HEK293 (cell line): ENCODE measurements around the gene ASCL3.
A peak's percentile ranks its signal among the peaks of the same experiment; 100 is the strongest.
"Not testable (repeated sequence)": the region's sequence is repeated elsewhere in the genome, so short reads cannot be mapped to it uniquely, and the experiment has no call there.

Source experiments
- CTCF ChIA-PET: fragments of 350-600 bp; formaldehyde crosslinking; extraction: SDS; loops from one replicate; lab custom pipeline; 2021; ENCODE audit warnings: antibody characterized with exemption; lab: Yijun Ruan, JAX
- POLR2A ChIA-PET: fragments of 300-600 bp; formaldehyde crosslinking; extraction: SDS; loops from one replicate; lab custom pipeline; 2020; ENCODE audit warnings: antibody characterized with exemption, inconsistent platforms; lab: Yijun Ruan, JAX
- H3K27ac ChIP-seq: fragments of 200-500 bp; sonication (Bioruptor generic); 2 replicates; pipeline ENCODE4 v1.5.1; 2014; ENCODE audit warnings: low read depth, low read length, control low read depth, inconsistent platforms; ENCODE audit errors: extremely low read depth
- H3K36me3 ChIP-seq, 2 experiments: fragments of 200-500 bp in 1 of 2; sonication (Bioruptor generic) in 1 of 2; 1 replicate in 1 of 2; 2 replicates in 1 of 2; pipeline ENCODE4 v1.5.1; 2014 to 2017; ENCODE audit warnings: inconsistent platforms in 2 of 2, low read length in 2 of 2; ENCODE audit not compliant: control insufficient read depth in 2 of 2, insufficient read depth in 1 of 2
- H3K4me1 ChIP-seq: fragments of 200-500 bp; sonication (Bioruptor generic); 2 replicates; pipeline ENCODE4 v1.5.1; 2014; ENCODE audit warnings: mild to moderate bottlenecking, low read length, inconsistent platforms; ENCODE audit not compliant: control insufficient read depth, insufficient read depth
- H3K4me3 ChIP-seq: 2 replicates; pipeline ENCODE4 v1.5.1; 2011; ENCODE audit warnings: low read depth, mild to moderate bottlenecking, control low read depth, low read length, moderate library complexity
- H3K9me3 ChIP-seq: fragments of 200-500 bp; sonication (Bioruptor generic); 2 replicates; pipeline ENCODE4 v1.5.1; 2014; ENCODE audit warnings: low read depth, low read length, inconsistent platforms; ENCODE audit not compliant: control insufficient read depth, insufficient read depth
- BCL11B ChIP-seq: fragments of 450-650 bp; formaldehyde crosslinking; IDR thresholded peaks from 2 replicates; pipeline ENCODE4 v1.5.1; 2016; ENCODE audit warnings: low read depth, missing biosample characterization, missing genetic modification characterization
- SETDB1 ChIP-seq: IDR thresholded peaks from one replicate; pipeline ENCODE4 v1.6.1; 2017; ENCODE audit warnings: mild to moderate bottlenecking, low read length, moderate library complexity, mixed read lengths; ENCODE audit not compliant: insufficient read length
- SP2 ChIP-seq: fragments of 450-650 bp; formaldehyde crosslinking; IDR thresholded peaks from 2 replicates; pipeline ENCODE4 v1.5.1; 2016; ENCODE audit warnings: missing biosample characterization, missing genetic modification characterization
- TRIM28 ChIP-seq: IDR thresholded peaks from 2 replicates; pipeline ENCODE4 v1.6.1; 2011; ENCODE audit warnings: low read length, control low read depth, borderline replicate concordance
- ZNF146 ChIP-seq: fragments of 450-650 bp; formaldehyde crosslinking; IDR thresholded peaks from 2 replicates; pipeline ENCODE4 v1.5.1; 2016; ENCODE audit warnings: missing biosample characterization, missing genetic modification characterization
- ZNF24 ChIP-seq: fragments of 450-650 bp; formaldehyde crosslinking; IDR thresholded peaks from 2 replicates; pipeline ENCODE4 v1.5.1; 2016; ENCODE audit warnings: missing biosample characterization, missing genetic modification characterization
- ZNF433 ChIP-seq: fragments of 450-650 bp; formaldehyde crosslinking; IDR thresholded peaks from 2 replicates; pipeline ENCODE4 v1.5.1; 2016; ENCODE audit warnings: missing biosample characterization, missing genetic modification characterization, low read depth
- ZNF510 ChIP-seq: fragments of 450-650 bp; formaldehyde crosslinking; IDR thresholded peaks from 2 replicates; pipeline ENCODE4 v1.5.1; 2018; ENCODE audit warnings: mild to moderate bottlenecking, missing genetic modification characterization, missing biosample characterization; ENCODE audit not compliant: insufficient replicate concordance
- ZNF529 ChIP-seq: fragments of 450-650 bp; formaldehyde crosslinking; IDR thresholded peaks from 2 replicates; pipeline ENCODE4 v1.5.1; 2017; ENCODE audit warnings: missing genetic modification characterization, missing biosample characterization; ENCODE audit not compliant: insufficient replicate concordance
- ZNF549 ChIP-seq: fragments of 450-650 bp; IDR thresholded peaks from 2 replicates; pipeline ENCODE4 v1.5.1; 2018; ENCODE audit warnings: missing biosample characterization, missing genetic modification characterization, mild to moderate bottlenecking, inconsistent platforms, moderate library complexity
- ZNF624 ChIP-seq: fragments of 450-650 bp; formaldehyde crosslinking; IDR thresholded peaks from 2 replicates; pipeline ENCODE4 v1.5.1; 2017; ENCODE audit warnings: missing biosample characterization, missing genetic modification characterization
- ZNF654 ChIP-seq: fragments of 450-650 bp; formaldehyde crosslinking; IDR thresholded peaks from 2 replicates; pipeline ENCODE4 v1.5.1; 2016; ENCODE audit warnings: low read depth, missing biosample characterization, missing genetic modification characterization

Gene ASCL3

GRCh38 chr11:8905528-8906165 is 37.2 kb downstream of the ASCL3 start:
- Histone ChIP-seq H3K36me3 (no peaks in the 10 kb centered on the region), H3K27ac (no peak overlapping the region), H3K4me1 (no peaks in the 10 kb centered on the region), H3K4me3 (no peak overlapping the region), H3K9me3 (no peaks in the 10 kb centered on the region)
- TF ChIP-seq ZNF624 (tag by site-specific recombination), result no peak
- no peak for TF ChIP-seq ZNF24
- no peak for TF ChIP-seq BCL11B (tag by site-specific recombination)
- no peak for TF ChIP-seq ZNF654
- TF ChIP-seq ZNF146 (tag by site-specific recombination), result 0 out of 2 replicates have a peak, but pooled peaks have one; percentile 7
- TF ChIP-seq SP2 (tag by site-specific recombination), result no peak
- ChIA-PET CTCF (interaction anchor here (0.6 kb wide), 1 partner anchor 94 kb away, joined by 3 read pairs; no protein-coding TSS in a partner anchor), POLR2A (no interaction called here)

DNA sequence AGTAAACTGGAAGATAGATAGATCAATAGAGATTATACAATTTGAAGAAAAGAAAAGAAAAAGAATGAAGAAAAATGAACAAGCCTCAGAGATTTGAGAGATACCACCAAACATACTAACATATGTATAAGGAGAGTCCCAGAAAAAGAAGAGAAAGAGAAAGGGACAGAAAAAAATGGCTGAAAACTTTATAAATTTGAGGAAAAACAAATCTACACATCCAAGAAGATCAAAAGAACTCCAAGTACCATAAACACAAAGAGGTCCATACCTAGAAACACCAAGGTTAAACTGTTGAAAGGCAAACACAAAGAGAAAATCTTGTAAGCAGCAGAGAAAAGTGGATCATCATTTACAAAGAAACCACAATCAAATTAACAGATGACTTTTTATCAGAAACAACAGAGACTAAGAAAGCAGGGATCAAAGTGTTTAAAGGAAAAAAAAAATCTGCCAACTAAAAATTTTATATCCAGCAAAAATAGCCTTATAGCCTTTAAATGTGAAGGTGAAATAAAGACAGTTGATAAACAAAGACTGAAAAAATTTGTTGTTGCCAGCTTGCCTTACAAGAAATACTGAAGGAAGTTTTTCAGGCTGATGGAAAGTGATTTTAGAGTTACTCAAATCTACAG is 43.6 kb downstream of the ASCL3 start:
- TF ChIP-seq ZNF510 (tag by site-specific recombination), result no peak
- 0 out of 2 replicates have a peak, but pooled peaks have one; percentile 13 for TF ChIP-seq ZNF549 (tag by site-specific recombination)
- no peak for TF ChIP-seq ZNF433 (tag by site-specific recombination)
- peak; percentile 96 for TF ChIP-seq SETDB1
- peak; percentile 94 for TF ChIP-seq TRIM28
- no peak overlapping the region for H3K27ac ChIP-seq
- no peak overlapping the region for H3K4me3 ChIP-seq
- H3K9me3 ChIP-seq, result no peaks in the 10 kb centered on the region
- ChIA-PET CTCF (no interaction called here), POLR2A (no interaction called here)
- no peaks in the 10 kb centered on the region for H3K4me1 ChIP-seq
- H3K36me3 ChIP-seq, result no peaks in the 10 kb centered on the region

GRCh38 chr11:8891185-8891584 is 51.6 kb downstream of the ASCL3 start:
- H3K27ac ChIP-seq, H3K4me3 ChIP-seq, H3K9me3 ChIP-seq, CTCF ChIA-PET, H3K4me1 ChIP-seq, POLR2A ChIA-PET, H3K36me3 ChIP-seq: not testable (repeated sequence)
- peak; percentile 26 for TF ChIP-seq ZNF529 (tag by site-specific recombination)
